ENCODE results near the gene LCN9. TPM values are rescaled to one million over a fixed set of nuclear protein-coding genes. Genes with fewer than 3 reads are reported as not detected.

Gene LCN9
- total RNA-seq, 1 experiment from 2014 or later = not detected

DNA sequence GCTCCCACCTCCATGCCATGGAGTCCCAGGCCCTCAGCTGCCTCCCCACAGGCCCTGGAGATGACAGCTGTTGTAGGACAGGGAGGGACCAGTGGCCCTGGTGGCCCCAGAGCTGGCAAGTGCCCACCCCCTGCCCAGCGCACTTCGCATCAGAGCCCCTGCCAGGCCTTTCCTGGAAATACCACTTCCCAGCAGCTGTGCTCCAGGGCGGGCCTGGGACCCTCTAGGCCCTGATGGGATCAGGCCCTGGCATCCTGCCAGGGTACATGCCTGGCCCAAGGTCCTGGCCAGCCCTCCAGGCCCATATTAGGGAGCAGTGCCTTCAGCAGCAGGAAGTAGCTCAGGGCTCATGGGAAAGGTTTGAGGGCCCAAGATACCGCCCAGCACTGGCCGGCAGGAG lies 41.4 kb downstream of the LCN9 start:
- in situ Hi-C loops (cut with HindIII; ENCODE audit: low pct_unique_long_range_greater_than_20kb, low sequenced_read_pairs) = no loop called here
- no peak for DNase-seq (ENCODE audit: low read depth, low spot score)

DNA sequence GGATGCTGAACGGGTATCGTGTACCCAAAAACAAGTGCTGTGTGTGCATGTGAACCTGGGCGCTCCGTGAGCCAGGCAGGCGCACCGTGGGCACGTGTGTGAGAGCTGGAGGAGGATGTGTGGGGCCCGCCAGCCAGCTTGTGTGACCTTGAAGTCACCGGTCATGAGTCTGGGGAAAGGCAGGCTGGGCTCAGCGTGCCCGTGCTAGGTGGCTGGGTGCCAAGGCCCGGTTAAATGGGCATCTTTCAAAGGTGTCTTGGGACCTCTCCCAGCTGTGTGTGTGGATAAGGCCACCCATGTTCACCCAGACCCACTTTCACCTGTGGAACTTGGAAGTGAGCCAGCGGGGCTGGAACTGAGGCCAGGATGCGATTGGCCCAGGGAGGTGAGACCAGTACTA lies 42.3 kb downstream of the LCN9 start:
- no peak for DNase-seq (ENCODE audit: low read depth, low spot score)
- in situ Hi-C loops (cut with HindIII; ENCODE audit: low pct_unique_long_range_greater_than_20kb, low sequenced_read_pairs) = no loop called here

GRCh38 chr9:135706288-135706687 lies 43.2 kb downstream of the LCN9 start:
- no peak for DNase-seq (ENCODE audit: low read depth, low spot score)
- in situ Hi-C loops (cut with HindIII; ENCODE audit: low pct_unique_long_range_greater_than_20kb, low sequenced_read_pairs) = no loop called here

GRCh38 chr9:135707252-135708138 lies 44.4 kb downstream of the LCN9 start:
- in situ Hi-C loops (cut with HindIII; ENCODE audit: low pct_unique_long_range_greater_than_20kb, low sequenced_read_pairs) = no loop called here
- peak; percentile 14 for DNase-seq (ENCODE audit: low read depth, low spot score)

DNA sequence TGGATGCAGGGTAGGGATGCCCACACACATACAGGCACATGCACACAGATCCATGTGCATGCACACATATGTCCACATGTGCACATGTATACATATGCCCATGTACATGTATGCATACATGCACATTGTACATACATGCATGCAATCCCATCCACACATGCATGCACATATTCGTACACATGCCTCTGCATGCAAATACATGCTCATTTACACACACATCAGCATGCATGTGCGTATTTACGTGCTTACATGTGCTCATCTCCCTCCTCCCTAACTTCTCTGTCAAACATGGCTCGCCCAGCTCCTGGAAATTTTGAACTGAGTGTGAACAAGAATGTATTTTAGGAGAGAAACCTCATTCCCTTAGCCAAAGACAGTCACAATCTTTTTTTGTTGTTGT lies 45.1 kb downstream of the LCN9 start:
- no peak for DNase-seq (ENCODE audit: low read depth, low spot score)
- in situ Hi-C loops (cut with HindIII; ENCODE audit: low pct_unique_long_range_greater_than_20kb, low sequenced_read_pairs) = no loop called here

GRCh38 chr9:135711391-135711790 lies 48.3 kb downstream of the LCN9 start:
- in situ Hi-C loops (cut with HindIII; ENCODE audit: low pct_unique_long_range_greater_than_20kb, low sequenced_read_pairs) = no loop called here
- DNase-seq (ENCODE audit: low read depth, low spot score) = no peak

DNA sequence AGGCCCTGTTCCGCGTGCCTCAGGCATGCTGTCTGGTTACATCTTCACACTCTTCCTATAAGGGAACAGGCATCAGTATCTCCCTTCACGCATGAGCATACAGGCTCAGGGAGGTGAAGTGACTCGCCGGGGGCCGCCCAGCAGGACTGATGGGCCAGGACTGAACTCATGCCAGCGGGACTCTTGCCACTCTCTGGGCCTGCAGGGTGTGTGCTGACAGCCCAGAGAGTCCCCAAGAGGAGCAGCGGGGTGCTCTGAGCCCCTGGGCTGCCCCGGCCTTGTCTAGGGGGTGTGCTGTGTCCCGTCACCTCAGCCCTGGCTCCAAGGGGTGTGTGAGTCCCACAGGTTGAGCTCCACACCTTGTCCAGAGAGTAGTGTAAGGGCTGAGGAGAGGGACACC lies 48.8 kb downstream of the LCN9 start:
- DNase-seq (ENCODE audit: low read depth, low spot score) = no peak
- in situ Hi-C loops (cut with HindIII; ENCODE audit: low pct_unique_long_range_greater_than_20kb, low sequenced_read_pairs) = no loop called here

- no peak for DNase-seq (ENCODE audit: low read depth, low spot score)
- in situ Hi-C loops (cut with HindIII; ENCODE audit: low pct_unique_long_range_greater_than_20kb, low sequenced_read_pairs) = no loop called here
Observed at GRCh38 chr9:135712613-135713295, 49.6 kb downstream of the LCN9 start.

DNA sequence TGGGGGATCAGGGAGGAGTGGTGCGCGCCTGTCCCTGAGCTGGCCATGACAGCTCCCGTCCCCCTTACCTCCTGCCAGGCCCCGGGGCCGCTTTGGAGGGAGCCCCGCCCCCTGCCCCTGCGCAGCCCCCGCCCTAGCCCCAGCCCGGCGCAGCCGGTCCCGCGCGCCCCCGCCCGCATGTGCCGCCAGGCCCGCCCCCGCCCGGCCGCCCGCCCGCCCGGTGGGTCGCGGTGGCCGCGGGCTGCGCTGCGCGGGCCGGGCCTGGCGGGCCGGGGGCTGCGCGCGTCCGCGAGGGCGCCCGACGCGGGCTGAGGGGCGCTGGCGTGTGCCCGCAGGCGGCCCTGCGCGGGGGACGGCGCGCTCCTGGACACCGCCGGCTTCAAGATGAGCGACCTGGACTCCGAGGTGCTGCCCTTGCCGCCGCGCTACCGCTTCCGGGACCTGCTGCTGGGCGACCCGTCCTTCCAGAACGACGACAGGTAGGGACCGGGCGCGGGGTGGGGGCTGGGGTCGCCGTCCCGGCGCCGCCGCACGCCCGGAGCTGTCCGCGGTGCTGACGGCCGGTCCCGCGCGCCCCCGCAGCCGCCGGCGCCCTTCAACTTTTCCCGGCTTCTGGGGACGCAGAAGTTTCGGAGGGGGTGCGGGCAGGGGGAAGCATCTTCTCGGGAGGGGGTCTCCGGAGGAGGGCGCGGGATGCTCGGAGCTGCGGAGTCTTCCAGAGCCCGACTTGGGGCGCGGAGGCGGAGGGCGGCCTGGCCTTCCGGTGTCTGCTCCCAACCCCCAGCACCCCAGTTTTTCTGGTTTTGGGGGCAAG lies 51.3 kb downstream of the LCN9 start:
- in situ Hi-C loops (cut with HindIII; ENCODE audit: low pct_unique_long_range_greater_than_20kb, low sequenced_read_pairs) = no loop called here
- DNase-seq (ENCODE audit: low read depth, low spot score) = no peak

GRCh38 chr9:135715056-135715595 lies 52.0 kb downstream of the LCN9 start:
- no peak for DNase-seq (ENCODE audit: low read depth, low spot score)
- in situ Hi-C loops (cut with HindIII; ENCODE audit: low pct_unique_long_range_greater_than_20kb, low sequenced_read_pairs) = no loop called here

GRCh38 chr9:135716045-135716444 lies 52.9 kb downstream of the LCN9 start:
- DNase-seq (ENCODE audit: low read depth, low spot score) = no peak
- in situ Hi-C loops (cut with HindIII; ENCODE audit: low pct_unique_long_range_greater_than_20kb, low sequenced_read_pairs) = no loop called here

Other genes starting within 250 kb of the LCN9 start
- gene PPP1R26, start 183.5 kb upstream of the LCN9 start, total RNA-seq (2014; rRNA removed; shearing (Covaris generic)) = 22.5 and 24.4 TPM in 2 replicates
- gene MRPS2, start 162.6 kb upstream of the LCN9 start, total RNA-seq (2014; rRNA removed; shearing (Covaris generic)) = 64.6 and 75.3 TPM in 2 replicates
- not detected in 2 replicates for gene LCN1, start 141.9 kb upstream of the LCN9 start, total RNA-seq (2014; rRNA removed; shearing (Covaris generic))
- gene OBP2A, start 117.2 kb upstream of the LCN9 start, total RNA-seq (2014; rRNA removed; shearing (Covaris generic)) = not detected in 2 replicates
- gene PAEP, start 101.6 kb upstream of the LCN9 start, total RNA-seq (2014; rRNA removed; shearing (Covaris generic)) = 41.1 and 45.8 TPM in 2 replicates
- gene GLT6D1, start 23.8 kb upstream of the LCN9 start, total RNA-seq (2014; rRNA removed; shearing (Covaris generic)) = not detected in 2 replicates
- gene SOHLH1, start 36.2 kb downstream of the LCN9 start, total RNA-seq (2014; rRNA removed; shearing (Covaris generic)) = 0.27 TPM in 1 of 2 replicates, not detected in the other
- not detected in 2 replicates for gene KCNT1, start 38.9 kb downstream of the LCN9 start, total RNA-seq (2014; rRNA removed; shearing (Covaris generic))
- gene CAMSAP1, start 244.2 kb downstream of the LCN9 start, total RNA-seq (2014; rRNA removed; shearing (Covaris generic)) = 14.7 and 15.3 TPM in 2 replicates